HUES48 (cell line): ENCODE results near the gene CREB3L1.
"Not testable (repeated sequence)": the region's sequence is repeated elsewhere in the genome, so short reads cannot be mapped to it uniquely, and the experiment has no call there.

ENCODE experiments used
- H3K27ac ChIP-seq: one replicate; pipeline ENCODE4 v1.7.0; 2013; ENCODE audit warnings: low read depth, low read length, inconsistent platforms
- H3K27me3 ChIP-seq: 2 replicates; pipeline ENCODE4 v1.6.1; 2013; ENCODE audit warnings: mild to moderate bottlenecking, low read length; ENCODE audit not compliant: control insufficient read depth, insufficient read depth
- H3K36me3 ChIP-seq: 2 replicates; pipeline ENCODE4 v1.6.1; 2013; ENCODE audit warnings: low read length; ENCODE audit not compliant: control insufficient read depth, insufficient read depth
- H3K4me1 ChIP-seq: 2 replicates; pipeline ENCODE4 v1.6.1; 2013; ENCODE audit warnings: mild to moderate bottlenecking, low read length; ENCODE audit not compliant: control insufficient read depth, insufficient read depth
- H3K4me3 ChIP-seq: 2 replicates; pipeline ENCODE4 v1.5.1; 2013; ENCODE audit warnings: mild to moderate bottlenecking, low read depth, low read length
- H3K9ac ChIP-seq: 2 replicates; pipeline ENCODE4 v1.6.1; 2013; ENCODE audit warnings: mild to moderate bottlenecking, low read depth, low read length, moderate library complexity
- H3K9me3 ChIP-seq: 2 replicates; pipeline ENCODE4 v1.6.1; 2013; ENCODE audit warnings: low read length; ENCODE audit not compliant: control insufficient read depth, insufficient read depth

CREB3L1 gene

DNA sequence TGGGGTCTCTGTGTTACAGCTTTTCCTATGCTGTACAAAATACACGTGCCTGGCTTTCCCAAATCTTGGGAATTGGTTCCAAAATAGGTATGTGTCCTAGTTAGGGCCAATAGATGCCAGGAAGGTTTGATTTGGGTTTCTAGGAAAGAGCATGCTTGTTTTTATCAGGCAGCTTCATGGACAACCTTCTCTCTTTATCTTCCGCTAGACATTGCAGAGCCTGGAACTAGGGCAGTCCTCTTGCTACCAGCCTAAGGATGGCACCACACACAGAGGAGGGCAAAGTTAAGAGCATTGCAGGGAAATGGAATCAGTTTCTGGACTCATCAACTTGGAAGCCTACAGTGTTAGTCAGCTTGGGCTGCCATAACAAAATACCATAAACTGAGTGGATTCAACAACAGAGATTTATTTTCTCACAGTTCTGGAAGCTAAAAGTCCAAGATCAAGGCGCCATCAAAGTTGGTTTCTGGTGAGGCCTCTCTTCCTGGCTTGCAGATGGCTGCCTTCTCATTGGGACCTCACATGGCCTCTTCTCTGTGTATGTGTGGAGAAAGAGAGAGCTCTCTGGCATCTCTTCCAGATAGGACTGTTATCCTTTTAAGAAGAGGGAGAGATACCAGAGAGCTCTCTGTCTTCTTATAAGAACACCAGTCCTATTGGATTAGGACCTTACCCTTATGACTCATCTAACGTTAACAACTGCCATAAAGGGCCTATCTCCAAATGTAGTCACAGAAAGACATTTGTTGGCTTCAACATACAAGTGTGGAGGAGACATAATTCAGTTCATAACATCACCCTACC lies 27.3 kb upstream of the CREB3L1 start:
- no peaks in the 10 kb centered on the region for H3K36me3 ChIP-seq
- H3K9ac ChIP-seq = no peak overlapping the region
- H3K27ac ChIP-seq = no peak overlapping the region
- no peaks in the 10 kb centered on the region for H3K27me3 ChIP-seq
- H3K4me3 ChIP-seq = no peak overlapping the region
- peaks cover 15% of the 10 kb centered on the region for H3K4me1 ChIP-seq
- H3K9me3 ChIP-seq = no peaks in the 10 kb centered on the region

GRCh38 chr11:46250745-46251052 lies 26.8 kb upstream of the CREB3L1 start:
- no peaks in the 10 kb centered on the region for H3K36me3 ChIP-seq
- H3K4me1 ChIP-seq = peaks cover 15% of the 10 kb centered on the region
- no peak overlapping the region for H3K4me3 ChIP-seq
- H3K27ac ChIP-seq = no peak overlapping the region
- H3K9me3 ChIP-seq = no peaks in the 10 kb centered on the region
- no peaks in the 10 kb centered on the region for H3K27me3 ChIP-seq
- no peak overlapping the region for H3K9ac ChIP-seq

- H3K9ac ChIP-seq = no peak overlapping the region
These were observed 25.5 kb upstream of the CREB3L1 start for GRCh38 chr11:46251954-46252353.

GRCh38 chr11:46252373-46252914 lies 25.0 kb upstream of the CREB3L1 start:
- H3K36me3 ChIP-seq = no peaks in the 10 kb centered on the region
- H3K4me1 ChIP-seq = peaks cover 15% of the 10 kb centered on the region
- H3K27ac ChIP-seq = no peak overlapping the region
- H3K9me3 ChIP-seq = no peaks in the 10 kb centered on the region
- no peak overlapping the region for H3K9ac ChIP-seq
- H3K27me3 ChIP-seq = no peaks in the 10 kb centered on the region
- H3K4me3 ChIP-seq = no peak overlapping the region

More at GRCh38 chr11:46251954-46252353, 25.5 kb upstream of the CREB3L1 start:
- peaks cover 15% of the 10 kb centered on the region for H3K4me1 ChIP-seq
- no peaks in the 10 kb centered on the region for H3K9me3 ChIP-seq
- H3K27me3 ChIP-seq = no peaks in the 10 kb centered on the region
- H3K36me3 ChIP-seq = no peaks in the 10 kb centered on the region
- H3K4me3 ChIP-seq = no peak overlapping the region
- H3K27ac ChIP-seq = no peak overlapping the region

- Histone ChIP-seq H3K9ac (no peak overlapping the region), H3K4me1 (peaks cover 13% of the 10 kb centered on the region), H3K4me3 (no peak overlapping the region), H3K27me3 (no peaks in the 10 kb centered on the region), H3K27ac (no peak overlapping the region), H3K9me3 (no peaks in the 10 kb centered on the region), H3K36me3 (no peaks in the 10 kb centered on the region)
These were observed 24.0 kb upstream of the CREB3L1 start for GRCh38 chr11:46253258-46254132.

DNA sequence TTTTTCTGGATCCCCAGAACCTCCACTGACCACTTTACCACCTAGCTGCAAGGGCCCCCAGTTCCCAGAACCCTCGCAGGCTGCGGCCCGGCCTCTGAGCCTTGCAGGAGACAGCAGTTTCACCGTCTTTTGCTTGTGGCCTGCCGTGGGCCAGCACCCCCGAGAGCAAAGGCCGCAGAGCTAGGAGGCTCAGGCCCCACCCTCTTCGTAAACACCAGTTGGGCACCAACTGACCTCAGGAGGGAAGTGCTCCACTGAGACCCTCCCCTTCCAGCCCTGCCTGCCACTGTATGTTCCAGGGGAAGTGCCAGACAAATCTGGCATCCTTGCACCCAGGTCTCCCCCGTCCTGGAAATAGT lies 23.4 kb upstream of the CREB3L1 start:
- Histone ChIP-seq H3K36me3 (no peaks in the 10 kb centered on the region), H3K27me3 (no peaks in the 10 kb centered on the region), H3K27ac (no peak overlapping the region), H3K9me3 (no peaks in the 10 kb centered on the region), H3K9ac (no peak overlapping the region), H3K4me3 (no peak overlapping the region), H3K4me1 (peaks cover 7% of the 10 kb centered on the region)

DNA sequence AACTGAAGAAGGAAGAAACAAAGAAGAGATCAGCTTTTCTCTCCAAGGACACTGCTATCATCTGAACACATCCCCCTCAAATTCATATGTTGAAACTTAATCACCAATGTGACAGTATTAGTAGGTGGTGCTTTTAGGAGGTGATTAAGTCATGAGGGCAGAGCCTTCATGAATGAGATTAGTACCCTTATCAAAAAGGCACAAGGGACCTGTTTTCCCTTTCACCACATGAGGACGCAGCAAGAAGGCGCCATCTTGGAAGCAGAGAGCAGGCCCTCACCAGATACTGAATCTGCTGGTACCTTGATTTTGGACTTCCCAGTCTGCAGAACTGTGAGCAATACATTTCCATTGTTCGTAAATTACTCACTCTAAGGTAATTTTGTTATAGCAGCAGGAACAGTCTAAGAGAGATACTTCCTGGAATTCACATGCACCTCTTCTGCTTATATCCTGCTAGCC lies 20.9 kb upstream of the CREB3L1 start:
- H3K36me3 ChIP-seq = no peaks in the 10 kb centered on the region
- H3K9me3 ChIP-seq = no peaks in the 10 kb centered on the region
- H3K4me1 ChIP-seq = no peaks in the 10 kb centered on the region
- H3K27me3 ChIP-seq = no peaks in the 10 kb centered on the region
- H3K27ac ChIP-seq = no peak overlapping the region
- no peak overlapping the region for H3K4me3 ChIP-seq
- no peak overlapping the region for H3K9ac ChIP-seq

- H3K4me3 ChIP-seq, H3K36me3 ChIP-seq, H3K9me3 ChIP-seq, H3K27me3 ChIP-seq, H3K27ac ChIP-seq, H3K4me1 ChIP-seq, H3K9ac ChIP-seq: not testable (repeated sequence)
These were observed 18.1 kb upstream of the CREB3L1 start for GRCh38 chr11:46259347-46259746.

- Histone ChIP-seq H3K27ac (no peak overlapping the region), H3K4me1 (no peaks in the 10 kb centered on the region), H3K4me3 (no peak overlapping the region), H3K9me3 (no peaks in the 10 kb centered on the region), H3K27me3 (no peaks in the 10 kb centered on the region), H3K36me3 (no peaks in the 10 kb centered on the region), H3K9ac (no peak overlapping the region)
These were observed 17.4 kb upstream of the CREB3L1 start for GRCh38 chr11:46259971-46260560.

GRCh38 chr11:46263120-46263519 lies 14.3 kb upstream of the CREB3L1 start:
- H3K4me1 ChIP-seq = no peaks in the 10 kb centered on the region
- H3K9me3 ChIP-seq = no peaks in the 10 kb centered on the region
- no peaks in the 10 kb centered on the region for H3K27me3 ChIP-seq

GRCh38 chr11:46264030-46264429 lies 13.4 kb upstream of the CREB3L1 start:
- Histone ChIP-seq H3K36me3 (no peaks in the 10 kb centered on the region), H3K27ac (no peak overlapping the region), H3K9ac (no peak overlapping the region), H3K4me1 (no peaks in the 10 kb centered on the region), H3K9me3 (no peaks in the 10 kb centered on the region), H3K27me3 (no peaks in the 10 kb centered on the region), H3K4me3 (no peak overlapping the region)

More at GRCh38 chr11:46263120-46263519, 14.3 kb upstream of the CREB3L1 start:
- Histone ChIP-seq H3K9ac (no peak overlapping the region), H3K4me3 (no peak overlapping the region), H3K36me3 (no peaks in the 10 kb centered on the region), H3K27ac (no peak overlapping the region)
